Limb (tissue), 2 donors: Measurements from ENCODE around the gene TGFBR3.
A peak's percentile ranks its signal among the peaks of the same experiment; 100 is the strongest.

Experiments used
- DNase-seq, 2 donors: peaks; one replicate each; pipeline ENCODE4 v3.0.0-alpha.2; 2016; ENCODE audit errors: extremely low spot score in 2 of 2

TGFBR3 gene

GRCh38 chr1:91717839-91718238 is 168.1 kb downstream of the TGFBR3 start:
- DNase-seq: no peak

GRCh38 chr1:91716339-91716738 is 169.6 kb downstream of the TGFBR3 start:
- DNase-seq: no peak

- DNase-seq: no peak
Measured at GRCh38 chr1:91715416-91716000, 170.4 kb downstream of the TGFBR3 start.

GRCh38 chr1:91714867-91715381 is 171.0 kb downstream of the TGFBR3 start:
- DNase-seq: no peak

- peak in 1 of 2 donors; percentile 57 for DNase-seq
Measured at GRCh38 chr1:91712981-91713841, 172.7 kb downstream of the TGFBR3 start.

GRCh38 chr1:91712393-91712792 is 173.6 kb downstream of the TGFBR3 start:
- DNase-seq: no peak

GRCh38 chr1:91711504-91712247 is 174.3 kb downstream of the TGFBR3 start:
- DNase-seq: no peak

GRCh38 chr1:91710261-91710660 is 175.7 kb downstream of the TGFBR3 start:
- no peak for DNase-seq

- DNase-seq: no peak
Measured at GRCh38 chr1:91708691-91709090, 177.3 kb downstream of the TGFBR3 start.

DNA sequence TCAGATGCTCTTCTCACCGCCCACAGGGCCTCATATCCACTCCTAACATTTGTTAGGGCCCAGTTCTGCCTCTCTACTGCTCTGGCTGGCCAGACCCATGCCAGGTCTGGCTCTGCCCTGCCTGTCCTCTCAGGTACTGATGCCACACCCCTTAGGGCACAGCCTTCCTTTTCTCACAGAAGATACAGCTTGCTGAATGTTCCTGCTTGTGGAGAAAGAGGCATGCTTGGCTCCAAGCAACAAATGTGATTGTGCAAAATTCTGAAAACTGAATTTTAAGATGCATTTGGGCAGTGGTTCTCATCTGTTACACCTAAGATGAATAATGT is 178.1 kb downstream of the TGFBR3 start:
- DNase-seq: no peak

DNA sequence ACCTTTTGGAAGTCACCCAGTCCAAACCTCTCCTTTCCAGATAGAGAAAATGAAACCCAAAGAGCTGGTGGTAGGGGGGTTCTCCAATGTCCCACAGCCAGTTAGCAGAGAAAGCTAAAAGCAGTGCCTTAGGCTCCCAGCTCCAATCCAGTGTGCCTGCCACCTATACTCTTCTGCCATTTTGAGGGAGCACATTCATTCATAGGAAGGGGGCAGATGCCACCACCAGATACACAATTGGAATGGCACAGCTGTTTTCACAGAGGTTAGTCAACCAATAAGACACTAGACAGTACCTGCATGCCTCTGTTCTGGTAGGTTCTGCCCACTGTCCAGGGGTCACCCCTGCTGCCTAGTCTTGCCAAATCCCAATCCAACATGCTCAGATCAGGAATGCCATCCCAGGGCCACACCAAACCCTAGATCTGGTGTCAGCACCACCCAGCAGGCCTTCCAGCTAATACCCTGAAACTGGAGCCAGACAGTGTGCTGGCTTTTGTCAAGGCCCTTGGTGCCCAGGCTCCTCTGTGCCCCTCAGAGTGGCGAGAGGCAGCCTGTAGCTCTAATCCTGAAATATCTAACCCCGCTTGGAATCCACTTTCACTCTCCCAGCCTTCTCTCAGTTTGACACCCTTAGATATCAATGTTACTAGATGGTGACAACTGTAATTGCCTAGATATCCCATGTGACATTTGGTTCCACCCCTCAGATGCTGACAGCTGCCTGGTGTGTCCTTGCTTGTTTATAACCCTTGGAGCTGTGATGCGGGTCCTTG is 178.6 kb downstream of the TGFBR3 start:
- DNase-seq: no peak

DNA sequence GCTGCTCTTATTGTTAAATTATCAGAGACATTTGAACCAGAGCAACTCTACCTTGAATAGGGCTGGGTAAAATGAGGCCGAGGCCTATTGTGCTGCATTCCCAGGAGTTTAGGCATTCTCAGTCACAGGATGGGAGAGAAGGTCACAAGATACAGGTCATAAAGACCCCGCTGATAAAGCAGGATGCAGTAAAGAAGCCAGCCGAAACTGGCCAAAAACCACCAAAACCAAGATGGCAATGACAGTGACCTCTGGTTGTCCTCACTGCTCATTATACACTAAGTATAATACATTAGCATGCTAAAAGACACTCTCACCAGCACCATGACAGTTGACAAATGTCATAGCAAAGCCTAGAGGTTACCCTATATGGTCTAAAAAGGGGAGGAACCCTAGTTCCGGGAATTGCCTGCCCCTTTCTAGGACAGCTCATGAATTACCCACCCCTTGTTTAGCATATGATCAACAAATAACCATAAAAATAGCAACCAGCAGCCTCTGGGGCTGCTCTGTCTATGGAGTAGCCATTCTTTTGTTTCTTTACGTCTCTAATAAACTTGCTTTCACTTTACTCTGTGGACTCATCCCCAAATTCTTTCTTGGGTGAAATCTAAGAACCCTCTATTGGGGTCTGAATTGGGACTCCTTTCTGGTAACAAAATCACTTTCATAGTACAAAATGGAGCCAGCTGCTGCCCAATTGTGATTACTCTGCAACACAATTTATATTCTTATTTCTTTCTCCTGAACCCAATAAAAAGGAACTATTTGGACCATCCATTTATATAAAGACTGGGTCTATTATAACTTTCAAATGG is 179.6 kb downstream of the TGFBR3 start:
- no peak for DNase-seq

DNA sequence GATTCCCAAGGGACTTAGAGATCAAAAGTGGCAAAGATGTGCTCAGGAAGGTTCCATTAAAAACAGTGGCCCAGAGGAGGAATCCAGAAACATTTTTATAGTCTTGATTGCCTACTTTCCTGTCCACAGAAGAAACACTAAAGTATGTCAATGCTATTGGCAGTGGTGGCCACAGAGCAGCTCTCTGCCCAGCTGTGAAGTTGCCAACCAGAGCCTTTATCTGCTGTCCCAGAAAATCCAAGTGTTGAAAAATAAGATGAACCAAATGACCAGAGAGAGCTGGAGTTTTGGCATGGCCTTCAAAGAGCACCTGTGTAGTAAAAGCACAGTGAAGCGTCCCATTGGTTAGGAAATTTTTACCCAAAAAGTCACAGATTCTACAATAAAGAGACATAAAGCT is 181.2 kb downstream of the TGFBR3 start:
- DNase-seq: no peak

- DNase-seq: no peak
Measured at GRCh38 chr1:91703095-91703494, 182.9 kb downstream of the TGFBR3 start.

DNA sequence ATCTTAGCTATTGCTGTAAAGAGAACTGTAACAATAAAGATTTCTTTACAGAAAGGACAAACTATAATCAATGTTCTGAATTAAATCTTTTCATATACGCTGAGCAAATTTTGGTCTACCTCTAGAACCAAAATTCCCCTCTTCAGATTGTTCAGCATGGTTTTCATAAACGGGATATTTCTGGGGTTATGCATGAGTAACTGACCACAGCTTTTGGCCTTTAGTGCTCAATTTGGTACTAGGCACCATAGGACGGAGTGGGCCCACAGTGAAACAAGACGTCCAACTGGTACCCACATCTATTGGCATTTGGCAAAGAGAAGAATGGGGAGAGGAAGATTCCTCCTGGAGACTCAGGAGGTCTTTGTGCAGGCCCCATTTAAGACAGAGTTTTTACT is 184.5 kb downstream of the TGFBR3 start:
- no peak for DNase-seq

- no peak for DNase-seq
Measured at GRCh38 chr1:91700771-91701471, 185.0 kb downstream of the TGFBR3 start.

DNA sequence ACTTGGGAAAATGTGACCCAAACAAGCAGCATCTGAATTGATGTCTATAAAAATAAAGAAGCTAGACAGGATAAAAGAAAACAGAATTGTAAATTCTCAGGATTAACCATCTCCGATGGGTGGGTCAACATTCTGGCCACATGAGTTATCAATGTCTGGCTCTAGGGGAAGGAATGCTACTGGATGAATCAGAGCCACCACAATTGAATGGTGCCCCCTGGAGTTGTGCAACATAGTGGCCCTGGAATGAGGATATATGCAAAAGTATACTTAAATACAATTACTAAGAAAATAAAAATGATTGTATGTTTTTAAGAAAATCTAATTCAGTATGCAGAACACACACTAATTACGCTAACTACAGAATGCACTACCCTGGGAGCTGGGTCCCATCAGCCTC is 185.6 kb downstream of the TGFBR3 start:
- no peak for DNase-seq

DNA sequence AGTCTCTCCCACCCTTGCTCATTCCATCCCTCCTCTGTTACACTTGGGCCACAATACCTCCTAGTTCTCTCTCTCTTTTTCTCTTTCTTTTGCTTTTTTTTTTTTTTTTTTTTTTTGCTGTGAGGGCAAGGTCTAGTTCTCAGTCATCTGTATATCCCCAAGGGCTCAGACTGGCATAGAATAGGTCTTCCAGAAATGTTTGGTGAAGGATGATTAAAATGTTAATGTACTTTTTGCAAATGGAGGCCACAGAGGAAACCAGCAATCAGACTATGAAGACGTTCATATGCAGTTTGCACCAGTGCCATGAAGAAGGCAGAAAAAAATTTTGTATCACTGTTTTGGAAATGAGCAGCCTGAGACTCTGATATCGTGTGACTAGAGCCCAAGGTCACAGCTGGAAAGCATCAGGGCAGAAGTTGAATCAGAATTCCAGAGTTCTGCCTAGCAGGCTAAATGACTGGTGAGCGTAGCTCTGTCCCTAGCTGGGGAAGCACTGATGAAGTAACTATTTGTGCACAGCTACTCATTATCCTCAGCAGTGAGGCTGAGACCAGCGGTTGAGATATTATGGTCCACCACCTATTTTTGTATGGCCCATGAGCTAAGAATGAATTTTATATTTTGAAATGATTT is 186.5 kb downstream of the TGFBR3 start:
- no peak for DNase-seq

- no peak for DNase-seq
Measured at GRCh38 chr1:91697861-91698260, 188.1 kb downstream of the TGFBR3 start.

DNA sequence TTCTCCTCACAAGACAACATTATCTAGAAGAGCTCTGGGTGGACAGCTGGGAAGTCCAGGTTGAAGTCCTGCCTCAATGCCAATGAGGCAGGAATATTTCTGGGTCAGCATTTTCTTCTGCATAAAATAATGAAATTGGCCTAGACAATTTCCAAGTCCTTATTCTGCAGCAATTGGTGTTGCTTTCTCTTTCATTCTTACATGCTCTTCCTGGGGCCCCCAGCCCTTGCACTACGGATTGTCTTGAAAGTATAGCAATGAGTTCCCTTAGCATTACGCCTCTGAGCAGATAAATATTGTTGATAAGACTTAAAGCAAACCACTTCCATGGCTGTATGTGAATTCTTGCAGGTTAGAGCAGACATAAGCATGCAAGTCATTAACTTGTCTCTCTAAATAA is 188.5 kb downstream of the TGFBR3 start:
- DNase-seq: no peak
